Effector memory CD8-positive, alpha-beta T cell (primary cell): Measurements from ENCODE around the gene MED6.

Experiments used
- ATAC-seq: fragments of 150-1000 bp; cut with Tn5 transposase; replicated peaks from 2 replicates; pipeline ENCODE4 v1.10.0; 2021; ENCODE audit warnings: mild to moderate bottlenecking, moderate library complexity
- DNase-seq, 3 experiments: peaks; one replicate each; pipeline ENCODE4 v3.0.0; 2021
- H3K27ac Mint-ChIP-seq, 2 donors: one replicate each; pipeline ENCODE4 v1.8.0; 2022; ENCODE audit warnings: mild to moderate bottlenecking in 2 of 2, mixed read lengths in 2 of 2, moderate library complexity in 2 of 2
- H3K27me3 Mint-ChIP-seq, 2 donors: one replicate each; pipeline ENCODE4 v1.8.0; 2022; ENCODE audit warnings: mixed read lengths in 2 of 2
- H3K36me3 Mint-ChIP-seq: one replicate; pipeline ENCODE4 v1.8.0; 2022; ENCODE audit warnings: mild to moderate bottlenecking, moderate library complexity, mixed read lengths; ENCODE audit not compliant: insufficient read depth
- H3K4me1 Mint-ChIP-seq, 2 donors: one replicate each; pipeline ENCODE4 v1.8.0; 2022; ENCODE audit warnings: low read depth in 2 of 2, mixed read lengths in 2 of 2
- H3K4me3 Mint-ChIP-seq, 2 donors: one replicate each; pipeline ENCODE4 v1.8.0; 2022; ENCODE audit warnings: mild to moderate bottlenecking in 2 of 2, mixed read lengths in 2 of 2, moderate library complexity in 2 of 2
- H3K9me3 Mint-ChIP-seq, 2 donors: one replicate each; pipeline ENCODE4 v1.8.0; 2022; ENCODE audit warnings: mixed read lengths in 2 of 2
- total RNA-seq, 9 experiments: gene quantifications; one replicate each; lab custom pipeline; 2026; lab: John Stamatoyannopoulos, UW

Gene MED6, protein sequence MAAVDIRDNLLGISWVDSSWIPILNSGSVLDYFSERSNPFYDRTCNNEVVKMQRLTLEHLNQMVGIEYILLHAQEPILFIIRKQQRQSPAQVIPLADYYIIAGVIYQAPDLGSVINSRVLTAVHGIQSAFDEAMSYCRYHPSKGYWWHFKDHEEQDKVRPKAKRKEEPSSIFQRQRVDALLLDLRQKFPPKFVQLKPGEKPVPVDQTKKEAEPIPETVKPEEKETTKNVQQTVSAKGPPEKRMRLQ
- 27.2 to 45.7 (median 39.2) reads per million in 9 experiments for total RNA-seq

DNA sequence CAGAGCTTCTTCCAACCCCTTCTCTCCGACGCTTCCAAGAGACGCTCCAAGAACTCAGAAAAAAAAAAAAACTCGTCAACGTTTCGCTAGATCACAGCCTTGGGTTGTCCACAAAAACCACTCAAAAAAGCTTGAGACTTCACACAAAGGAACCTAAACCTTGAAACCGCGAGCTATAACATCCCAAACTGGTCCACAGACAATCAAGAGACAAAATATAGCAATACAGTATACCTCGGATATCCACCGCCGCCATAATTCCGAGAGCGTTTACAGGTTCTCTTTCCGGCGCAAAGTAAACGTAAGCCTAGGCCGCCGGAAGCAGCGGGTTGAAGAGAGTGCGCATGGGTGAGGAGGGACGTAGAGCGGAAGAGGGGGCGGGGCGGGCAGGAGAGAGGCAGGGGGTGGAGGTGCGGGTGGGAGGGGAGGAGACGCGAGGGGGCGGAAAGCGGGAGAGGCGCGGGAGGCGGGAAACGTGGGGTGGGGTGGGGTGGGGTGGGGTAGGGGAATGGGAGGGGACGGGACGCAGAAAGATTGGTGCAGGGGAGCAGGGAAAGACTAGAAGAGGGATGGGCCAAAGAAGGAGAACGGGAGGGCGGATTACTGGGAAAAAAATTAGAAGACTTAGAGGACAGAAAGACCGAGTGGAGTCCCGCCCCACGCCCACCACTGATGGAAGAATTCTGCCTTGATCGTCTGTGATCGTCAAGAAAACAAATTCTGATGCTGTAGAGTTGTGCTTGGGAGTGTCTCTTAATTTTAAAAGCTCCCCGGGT, at the start of gene MED6:
Gene MED6, minus strand, starts transcription at position 274 of the 776 bp plus-strand sequence. Its CDS starts 18 bp downstream, at position 256.
- Mint-ChIP-seq H3K27ac (peak within 1 kb of the TSS; percentile 98), H3K27me3 (peaks cover 0 to 6% of the 10 kb centered on the region in 2 donors), H3K36me3 (peaks cover 26% of the 10 kb centered on the region), H3K4me1 (peaks cover 20 to 30% of the 10 kb centered on the region in 2 donors), H3K9me3 (no peaks in the 10 kb centered on the region), H3K4me3 (peak within 1 kb of the TSS; percentile 97 to 98)
- DNase-seq: peak; percentile 87 to 90 (median 88)
- ATAC-seq: peak; percentile 99

DNA sequence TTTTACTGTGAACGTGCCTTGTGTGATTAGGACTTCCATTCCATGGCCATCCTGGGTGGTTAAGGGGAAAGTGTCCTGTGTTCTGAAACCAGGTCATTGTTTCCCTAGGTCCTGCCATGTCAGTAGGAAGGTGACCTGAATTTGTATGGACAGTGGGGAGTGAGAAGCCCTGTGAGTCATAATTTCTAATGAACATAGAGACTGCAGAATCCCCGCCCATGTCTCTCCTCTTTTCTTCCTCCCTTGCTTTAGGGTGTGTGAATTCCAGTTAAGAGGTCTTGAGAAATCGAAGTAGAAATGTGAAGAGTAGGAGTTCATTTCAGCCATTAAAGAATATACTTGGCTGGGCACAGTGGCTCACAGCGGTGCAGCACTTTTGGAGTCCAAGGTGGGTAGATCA, 49.3 kb upstream of the MED6 start:
- Mint-ChIP-seq H3K27me3 (no peaks in the 10 kb centered on the region), H3K27ac (no peak overlapping the region), H3K4me1 (peaks cover 33 to 43% of the 10 kb centered on the region in 2 donors), H3K36me3 (peaks cover 3% of the 10 kb centered on the region), H3K4me3 (no peak overlapping the region), H3K9me3 (no peaks in the 10 kb centered on the region)
- DNase-seq (no peak), ATAC-seq (no peak)

DNA sequence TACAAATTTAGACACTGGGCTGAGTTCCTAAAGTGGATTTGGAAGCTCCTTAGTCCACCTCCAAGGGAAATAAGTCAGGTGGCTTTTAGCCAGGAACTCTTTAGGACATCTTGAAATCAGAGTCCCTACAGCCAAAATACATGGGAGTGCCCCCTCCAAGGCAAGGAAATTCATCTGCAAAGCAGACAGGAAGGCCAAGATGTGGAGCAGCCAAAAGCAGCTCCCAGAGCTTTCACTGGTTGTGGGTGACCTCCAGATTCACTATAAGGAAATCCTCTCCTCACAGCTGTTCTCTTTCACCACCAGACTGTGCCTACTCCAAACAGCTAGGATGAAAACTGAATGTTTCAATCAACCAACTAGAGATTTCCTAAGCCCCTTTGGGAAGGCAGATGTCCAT, 47.9 kb upstream of the MED6 start:
- Mint-ChIP-seq H3K27ac (no peak overlapping the region), H3K4me1 (peaks cover 34 to 47% of the 10 kb centered on the region in 2 donors), H3K4me3 (no peak overlapping the region), H3K9me3 (no peaks in the 10 kb centered on the region), H3K36me3 (peaks cover 3% of the 10 kb centered on the region), H3K27me3 (no peaks in the 10 kb centered on the region)
- ATAC-seq: no peak
- DNase-seq: no peak

DNA sequence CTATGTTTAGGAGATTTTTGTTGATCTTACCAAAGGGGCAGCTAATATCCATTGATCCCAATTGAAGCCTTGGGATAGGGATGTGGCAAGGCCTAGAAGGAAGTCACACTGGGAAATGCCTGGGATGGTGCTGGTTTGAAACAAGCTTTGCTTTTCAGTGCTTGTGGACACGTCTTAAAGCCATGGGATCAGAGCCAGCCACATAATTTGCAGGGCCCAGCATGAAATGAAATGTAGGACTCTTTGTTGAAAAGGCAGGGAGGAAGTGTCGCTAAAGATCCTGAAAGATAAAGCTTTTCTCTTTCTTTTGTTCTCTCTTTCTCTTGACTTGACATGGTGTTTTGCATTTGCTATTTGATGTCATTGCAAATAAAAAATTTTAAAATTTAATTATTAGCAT, 46.2 kb upstream of the MED6 start:
- H3K36me3 Mint-ChIP-seq: peaks cover 3% of the 10 kb centered on the region
- peak overlapping the region; percentile 40 to 56 for H3K4me3 Mint-ChIP-seq
- no peak for ATAC-seq
- H3K27me3 Mint-ChIP-seq: no peaks in the 10 kb centered on the region
- H3K9me3 Mint-ChIP-seq: no peaks in the 10 kb centered on the region
- H3K27ac Mint-ChIP-seq: peak overlapping the region; percentile 53 to 76
- DNase-seq: no peak
- H3K4me1 Mint-ChIP-seq: peaks cover 37 to 48% of the 10 kb centered on the region in 2 donors

DNA sequence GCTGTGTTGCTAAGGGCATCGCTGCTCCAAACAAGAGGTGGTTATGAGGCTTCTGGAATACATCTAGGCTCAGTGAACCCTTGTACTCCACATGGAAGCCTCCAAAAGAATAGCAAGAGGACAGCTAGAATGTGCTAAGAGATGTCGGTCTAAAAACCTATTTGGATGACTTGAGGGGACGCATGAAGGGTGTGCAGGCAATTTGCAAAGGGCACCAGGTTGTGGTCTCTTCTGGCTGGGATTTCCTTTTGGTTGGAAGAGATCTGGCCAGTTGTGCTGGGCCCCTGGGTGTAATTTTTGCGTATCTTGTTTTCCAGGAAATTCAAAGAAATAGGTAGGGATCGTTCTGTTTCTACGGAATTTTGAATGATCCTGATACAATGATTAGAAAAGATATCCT, 45.4 kb upstream of the MED6 start:
- H3K36me3 Mint-ChIP-seq: peaks cover 6% of the 10 kb centered on the region
- peak overlapping the region; percentile 72 to 76 for H3K27ac Mint-ChIP-seq
- DNase-seq (no peak), ATAC-seq (no peak)
- H3K4me1 Mint-ChIP-seq: peaks cover 42 to 49% of the 10 kb centered on the region in 2 donors
- no peaks in the 10 kb centered on the region for H3K9me3 Mint-ChIP-seq
- H3K27me3 Mint-ChIP-seq: peaks cover 0 to 2% of the 10 kb centered on the region in 2 donors
- peak overlapping the region; percentile 40 to 56 for H3K4me3 Mint-ChIP-seq

DNA sequence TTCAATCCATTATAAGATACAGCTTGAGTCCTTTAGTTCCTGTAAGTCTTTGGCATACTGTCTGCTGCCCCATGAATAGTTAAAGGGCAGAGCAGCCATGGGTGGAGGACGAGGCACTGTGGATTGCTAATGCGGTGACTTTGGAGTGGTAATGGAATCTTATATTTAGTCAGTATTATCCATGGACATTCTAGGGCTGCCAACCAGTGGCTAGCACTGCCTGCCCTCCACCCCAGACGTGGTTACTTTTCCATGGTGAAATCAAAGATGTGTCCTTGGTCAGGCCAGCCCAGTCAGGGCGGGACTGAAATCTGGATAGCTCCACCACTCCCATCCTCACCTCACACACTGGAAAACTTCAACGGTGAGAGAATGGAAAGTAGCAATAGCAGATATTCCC, 43.5 kb upstream of the MED6 start:
- no peak for DNase-seq
- H3K27ac Mint-ChIP-seq: peak overlapping the region; percentile 93 to 94
- H3K9me3 Mint-ChIP-seq: no peaks in the 10 kb centered on the region
- H3K27me3 Mint-ChIP-seq: peaks cover 0 to 7% of the 10 kb centered on the region in 2 donors
- H3K36me3 Mint-ChIP-seq: peaks cover 6% of the 10 kb centered on the region
- ATAC-seq: no peak
- H3K4me1 Mint-ChIP-seq: peaks cover 46 to 51% of the 10 kb centered on the region in 2 donors
- H3K4me3 Mint-ChIP-seq: peak overlapping the region; percentile 92

DNA sequence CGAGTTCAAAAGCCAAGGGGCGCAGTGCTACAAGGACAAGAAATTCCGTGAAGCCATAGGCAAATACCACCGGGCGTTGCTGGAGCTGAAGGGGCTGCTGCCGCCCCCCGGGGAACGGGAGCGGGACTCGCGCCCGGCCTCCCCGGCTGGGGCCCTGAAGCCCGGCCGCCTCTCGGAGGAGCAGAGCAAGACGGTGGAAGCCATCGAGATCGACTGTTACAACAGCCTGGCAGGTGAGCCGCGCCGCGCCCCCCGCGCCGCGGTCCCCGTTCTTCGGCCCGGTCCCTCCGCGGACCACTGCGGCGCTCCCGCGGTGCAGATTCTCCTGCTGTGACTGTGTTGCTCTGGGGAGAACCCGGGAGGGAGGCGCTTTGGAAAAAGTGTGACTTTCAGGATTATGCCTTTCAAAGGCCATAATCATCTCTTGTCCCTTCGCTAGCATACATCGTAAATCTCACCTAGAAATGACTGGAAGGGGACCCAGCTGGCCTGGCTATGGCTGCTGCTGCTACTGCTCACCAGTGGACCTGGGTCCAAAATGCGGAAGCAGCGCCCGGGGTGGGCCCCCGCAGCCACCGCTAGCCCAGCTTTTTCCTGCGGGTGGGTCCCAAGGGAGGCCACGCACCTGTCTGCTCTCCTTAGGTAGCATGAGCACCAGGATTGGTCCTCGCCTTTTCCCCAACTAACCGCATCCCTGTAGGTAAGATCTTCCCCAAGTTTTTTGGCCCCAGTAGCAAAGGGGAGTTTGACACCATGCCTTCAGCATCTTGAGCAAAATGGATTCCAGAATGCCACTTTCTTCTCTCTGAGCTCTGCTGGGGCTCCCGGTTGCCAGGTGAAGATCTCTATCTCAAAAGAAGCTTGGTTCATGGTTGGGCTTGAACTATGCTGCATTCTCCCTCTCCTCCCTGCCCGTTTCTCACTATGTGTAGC, 42.1 kb upstream of the MED6 start:
- DNase-seq (peak; percentile 8 to 24 (median 21)), ATAC-seq (peak; percentile 43)
- peaks cover 6% of the 10 kb centered on the region for H3K36me3 Mint-ChIP-seq
- peak overlapping the region; percentile 93 to 94 for H3K27ac Mint-ChIP-seq
- peaks cover 0 to 16% of the 10 kb centered on the region in 2 donors for H3K27me3 Mint-ChIP-seq
- peaks cover 44 to 46% of the 10 kb centered on the region in 2 donors for H3K4me1 Mint-ChIP-seq
- no peaks in the 10 kb centered on the region for H3K9me3 Mint-ChIP-seq
- H3K4me3 Mint-ChIP-seq: peak overlapping the region; percentile 92

DNA sequence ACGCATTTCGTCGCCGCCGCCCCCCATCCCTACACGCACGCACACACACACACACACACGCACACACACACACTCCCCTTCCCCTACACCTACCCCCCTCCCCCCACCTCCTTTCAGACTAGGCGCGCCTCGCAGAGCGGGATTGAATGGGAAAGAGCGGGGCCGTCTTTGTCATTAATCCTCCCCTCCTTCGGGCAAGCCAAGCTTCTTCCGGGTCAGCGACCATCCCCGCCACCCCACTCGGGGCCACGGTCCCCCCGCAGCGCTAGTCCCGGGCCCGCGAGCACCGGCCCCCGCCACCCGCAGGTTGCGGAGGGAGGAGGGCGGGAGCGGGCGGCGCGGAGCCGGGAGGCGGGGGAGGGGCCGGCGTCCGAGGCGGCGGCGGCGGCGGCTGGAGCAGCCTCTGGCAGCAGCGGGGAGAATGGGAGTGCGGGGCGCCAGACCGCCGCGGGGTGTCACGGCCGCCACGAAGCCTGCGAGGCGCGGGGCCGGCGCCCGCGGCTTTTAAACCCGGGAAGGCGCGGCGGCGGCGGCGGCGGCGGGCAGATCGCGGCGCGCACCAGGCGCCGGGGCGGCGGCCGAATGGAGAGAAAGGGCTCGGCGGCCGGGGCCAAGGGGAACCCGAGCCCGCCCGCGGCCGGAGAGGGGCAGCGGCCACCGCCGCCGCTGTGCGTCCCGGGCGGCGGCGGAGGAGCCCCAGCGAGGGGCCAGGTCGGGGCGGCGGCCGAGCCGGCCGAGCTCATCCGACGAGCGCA, 41.3 kb upstream of the MED6 start, which contains the start of gene TTC9:
Gene TTC9, plus strand, starts transcription at position 369 of the 755 bp plus-strand sequence. Its CDS starts 214 bp downstream, at position 583.
- Mint-ChIP-seq H3K36me3 (peaks cover 6% of the 10 kb centered on the region), H3K4me1 (peaks cover 41 to 44% of the 10 kb centered on the region in 2 donors), H3K4me3 (peak within 1 kb of the TSS; percentile 96 to 98), H3K27ac (peak within 1 kb of the TSS; percentile 93 to 94), H3K9me3 (no peaks in the 10 kb centered on the region), H3K27me3 (peaks cover 0 to 18% of the 10 kb centered on the region in 2 donors)
- ATAC-seq (peak; percentile 31), DNase-seq (peak in 2 of 3 experiments; percentile 8 to 22)

DNA sequence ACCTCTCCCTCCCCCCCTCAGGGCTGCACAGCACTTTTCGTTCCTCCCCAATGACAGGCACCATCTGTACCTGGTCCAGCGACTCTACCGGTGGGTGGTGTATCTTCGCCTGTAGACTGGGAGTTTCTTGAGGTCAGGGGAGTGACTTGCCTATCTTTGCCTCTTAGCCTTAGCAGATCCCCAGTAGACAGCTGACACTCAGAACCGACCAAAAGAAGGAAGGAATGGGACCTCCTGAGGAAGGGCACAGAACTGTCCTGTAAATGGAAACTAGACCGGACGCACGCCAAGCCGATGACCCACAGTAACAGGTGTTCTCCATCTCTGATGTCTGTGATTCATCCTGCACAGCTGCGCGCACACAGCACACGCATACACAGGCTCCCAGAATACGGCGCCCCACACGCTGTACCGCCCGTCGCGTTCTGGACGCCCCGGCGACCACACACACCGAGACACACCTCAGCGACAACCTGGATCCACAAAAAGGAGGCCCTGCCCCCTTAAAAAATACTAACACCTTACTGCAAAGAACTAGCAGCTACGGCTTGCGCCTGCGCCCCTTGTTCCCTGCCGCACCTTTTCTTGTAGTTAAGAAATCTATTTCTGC, 40.6 kb upstream of the MED6 start:
- peaks cover 34 to 37% of the 10 kb centered on the region in 2 donors for H3K4me1 Mint-ChIP-seq
- no peaks in the 10 kb centered on the region for H3K9me3 Mint-ChIP-seq
- H3K4me3 Mint-ChIP-seq: peak overlapping the region; percentile 96 to 98
- peak; percentile 67 for ATAC-seq
- H3K36me3 Mint-ChIP-seq: peaks cover 6% of the 10 kb centered on the region
- peak overlapping the region; percentile 24 to 92 for H3K27ac Mint-ChIP-seq
- peak; percentile 17 to 28 (median 27) for DNase-seq
- peaks cover 0 to 18% of the 10 kb centered on the region in 2 donors for H3K27me3 Mint-ChIP-seq

DNA sequence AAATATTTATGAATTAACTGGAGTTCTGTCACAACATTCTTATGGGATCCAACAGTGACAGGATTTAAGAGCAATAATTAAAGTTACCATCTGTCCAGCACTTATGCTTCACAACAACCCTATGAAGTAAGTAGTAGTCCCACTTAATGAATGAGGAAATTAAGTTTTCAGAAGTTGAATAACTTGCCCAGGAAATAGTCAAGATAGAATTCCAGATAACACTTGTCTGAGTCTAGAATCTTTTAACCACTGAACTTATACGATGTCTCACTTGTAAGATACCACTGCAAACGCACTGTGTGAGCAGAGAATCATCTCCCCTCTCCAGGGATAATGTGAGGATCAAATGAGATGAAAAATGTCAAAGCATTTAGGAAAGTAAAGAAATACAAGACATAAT, 38.0 kb upstream of the MED6 start:
- no peak overlapping the region for H3K27ac Mint-ChIP-seq
- peaks cover 20 to 22% of the 10 kb centered on the region in 2 donors for H3K4me1 Mint-ChIP-seq
- no peaks in the 10 kb centered on the region for H3K9me3 Mint-ChIP-seq
- H3K27me3 Mint-ChIP-seq: peaks cover 0 to 18% of the 10 kb centered on the region in 2 donors
- no peak overlapping the region for H3K4me3 Mint-ChIP-seq
- H3K36me3 Mint-ChIP-seq: peaks cover 6% of the 10 kb centered on the region
- ATAC-seq (no peak), DNase-seq (no peak)

DNA sequence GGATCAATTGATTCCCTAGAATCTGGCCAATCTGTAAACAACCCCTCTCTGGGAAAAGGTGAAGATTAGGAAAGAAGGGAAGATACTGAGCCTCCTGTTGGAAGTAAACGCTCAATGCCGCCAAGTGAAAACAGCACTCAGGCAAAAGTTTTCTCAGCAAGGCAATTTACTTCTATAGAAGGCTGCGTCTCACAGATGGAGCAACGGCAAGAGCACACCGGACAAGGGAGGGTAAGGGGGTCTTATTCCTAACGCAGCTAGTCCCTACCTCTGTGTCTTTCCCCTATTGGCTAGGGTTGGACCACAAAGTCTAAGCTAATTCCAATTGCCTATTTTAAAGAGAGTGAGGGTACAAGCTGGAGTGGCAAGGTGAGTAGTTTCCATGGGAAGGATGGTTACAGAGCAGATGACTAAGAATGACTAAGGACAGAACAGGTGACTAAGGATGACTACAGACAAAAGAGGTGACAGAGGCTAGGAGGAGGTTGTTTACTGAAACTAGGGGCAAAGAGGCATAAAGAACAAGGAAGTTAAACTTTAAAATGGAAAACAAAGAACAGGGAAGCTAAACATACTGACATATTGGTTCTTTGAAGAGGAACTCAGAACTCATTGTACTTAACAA, 35.6 kb upstream of the MED6 start:
- Mint-ChIP-seq H3K36me3 (peaks cover 3% of the 10 kb centered on the region), H3K4me3 (no peak overlapping the region), H3K9me3 (no peaks in the 10 kb centered on the region), H3K27ac (no peak overlapping the region), H3K4me1 (peaks cover 7 to 8% of the 10 kb centered on the region in 2 donors), H3K27me3 (peaks cover 0 to 26% of the 10 kb centered on the region in 2 donors)
- no peak for DNase-seq
- ATAC-seq: no peak

DNA sequence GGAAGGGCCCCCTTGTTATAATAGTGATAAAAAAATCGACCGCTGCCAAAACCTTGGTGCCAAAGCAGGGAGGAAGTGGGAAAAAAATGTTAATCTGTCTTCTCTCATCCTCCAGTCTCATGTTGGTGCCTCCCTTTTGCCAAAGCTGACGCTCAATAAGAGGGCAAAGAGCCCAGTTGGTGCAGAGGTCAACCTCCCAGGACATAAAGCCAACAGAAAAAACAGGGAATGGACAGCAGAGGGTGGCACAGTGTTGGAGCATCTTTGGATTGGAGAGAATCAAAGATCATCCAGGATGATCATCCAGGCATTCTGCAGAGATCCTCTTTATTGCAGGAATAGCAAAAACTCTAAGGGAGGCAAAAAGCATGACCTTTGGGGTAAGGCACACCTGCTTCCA, 31.5 kb upstream of the MED6 start:
- no peak overlapping the region for H3K27ac Mint-ChIP-seq
- H3K9me3 Mint-ChIP-seq: peaks cover 0 to under 1% of the 10 kb centered on the region in 2 donors
- H3K4me3 Mint-ChIP-seq: no peak overlapping the region
- ATAC-seq (no peak), DNase-seq (no peak)
- H3K36me3 Mint-ChIP-seq: no peaks in the 10 kb centered on the region
- peaks cover 0 to 20% of the 10 kb centered on the region in 2 donors for H3K27me3 Mint-ChIP-seq
- H3K4me1 Mint-ChIP-seq: no peaks in the 10 kb centered on the region
